ENCODE data around the gene UBN1.

GRCh38 chr16:4931381-4931780 lies 84.1 kb downstream of the UBN1 start:
- TF ChIP-seq, protein P1, sequence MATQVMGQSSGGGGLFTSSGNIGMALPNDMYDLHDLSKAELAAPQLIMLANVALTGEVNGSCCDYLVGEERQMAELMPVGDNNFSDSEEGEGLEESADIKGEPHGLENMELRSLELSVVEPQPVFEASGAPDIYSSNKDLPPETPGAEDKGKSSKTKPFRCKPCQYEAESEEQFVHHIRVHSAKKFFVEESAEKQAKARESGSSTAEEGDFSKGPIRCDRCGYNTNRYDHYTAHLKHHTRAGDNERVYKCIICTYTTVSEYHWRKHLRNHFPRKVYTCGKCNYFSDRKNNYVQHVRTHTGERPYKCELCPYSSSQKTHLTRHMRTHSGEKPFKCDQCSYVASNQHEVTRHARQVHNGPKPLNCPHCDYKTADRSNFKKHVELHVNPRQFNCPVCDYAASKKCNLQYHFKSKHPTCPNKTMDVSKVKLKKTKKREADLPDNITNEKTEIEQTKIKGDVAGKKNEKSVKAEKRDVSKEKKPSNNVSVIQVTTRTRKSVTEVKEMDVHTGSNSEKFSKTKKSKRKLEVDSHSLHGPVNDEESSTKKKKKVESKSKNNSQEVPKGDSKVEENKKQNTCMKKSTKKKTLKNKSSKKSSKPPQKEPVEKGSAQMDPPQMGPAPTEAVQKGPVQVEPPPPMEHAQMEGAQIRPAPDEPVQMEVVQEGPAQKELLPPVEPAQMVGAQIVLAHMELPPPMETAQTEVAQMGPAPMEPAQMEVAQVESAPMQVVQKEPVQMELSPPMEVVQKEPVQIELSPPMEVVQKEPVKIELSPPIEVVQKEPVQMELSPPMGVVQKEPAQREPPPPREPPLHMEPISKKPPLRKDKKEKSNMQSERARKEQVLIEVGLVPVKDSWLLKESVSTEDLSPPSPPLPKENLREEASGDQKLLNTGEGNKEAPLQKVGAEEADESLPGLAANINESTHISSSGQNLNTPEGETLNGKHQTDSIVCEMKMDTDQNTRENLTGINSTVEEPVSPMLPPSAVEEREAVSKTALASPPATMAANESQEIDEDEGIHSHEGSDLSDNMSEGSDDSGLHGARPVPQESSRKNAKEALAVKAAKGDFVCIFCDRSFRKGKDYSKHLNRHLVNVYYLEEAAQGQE (IDR thresholded peaks at IDR 0.05; ENCODE audit: low read depth, low read length) = no peak
- TF ChIP-seq, protein P2, sequence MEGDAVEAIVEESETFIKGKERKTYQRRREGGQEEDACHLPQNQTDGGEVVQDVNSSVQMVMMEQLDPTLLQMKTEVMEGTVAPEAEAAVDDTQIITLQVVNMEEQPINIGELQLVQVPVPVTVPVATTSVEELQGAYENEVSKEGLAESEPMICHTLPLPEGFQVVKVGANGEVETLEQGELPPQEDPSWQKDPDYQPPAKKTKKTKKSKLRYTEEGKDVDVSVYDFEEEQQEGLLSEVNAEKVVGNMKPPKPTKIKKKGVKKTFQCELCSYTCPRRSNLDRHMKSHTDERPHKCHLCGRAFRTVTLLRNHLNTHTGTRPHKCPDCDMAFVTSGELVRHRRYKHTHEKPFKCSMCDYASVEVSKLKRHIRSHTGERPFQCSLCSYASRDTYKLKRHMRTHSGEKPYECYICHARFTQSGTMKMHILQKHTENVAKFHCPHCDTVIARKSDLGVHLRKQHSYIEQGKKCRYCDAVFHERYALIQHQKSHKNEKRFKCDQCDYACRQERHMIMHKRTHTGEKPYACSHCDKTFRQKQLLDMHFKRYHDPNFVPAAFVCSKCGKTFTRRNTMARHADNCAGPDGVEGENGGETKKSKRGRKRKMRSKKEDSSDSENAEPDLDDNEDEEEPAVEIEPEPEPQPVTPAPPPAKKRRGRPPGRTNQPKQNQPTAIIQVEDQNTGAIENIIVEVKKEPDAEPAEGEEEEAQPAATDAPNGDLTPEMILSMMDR (IDR thresholded peaks at IDR 0.05 in 2 of 3, conservative IDR thresholded peaks at IDR 0.05 in 1 of 3; ENCODE audit: control insufficient read depth in 2 of 3, extremely low read depth in 1 of 3, insufficient read depth in 1 of 3, low read depth in 3 of 3, low read length in 3 of 3) = no peak
- TF ChIP-seq ZNF24 (IDR thresholded peaks at IDR 0.05) (no peak), RAD51 (IDR thresholded peaks at IDR 0.05) (no peak), RAD21 (IDR thresholded peaks at IDR 0.05; ENCODE audit: insufficient read depth, low read depth, low read length) (no peak), YY1 (IDR thresholded peaks at IDR 0.05; ENCODE audit: low read depth, low read length) (no peak), EZH2 (IDR thresholded peaks at IDR 0.05; ENCODE audit: borderline replicate concordance, control insufficient read depth, low read depth, low read length) (no peak)
